ENCODE measurements around the gene KRTAP1-3.
"Not testable (repeated sequence)": the region's sequence is repeated elsewhere in the genome, so short reads cannot be mapped to it uniquely, and the experiment has no call there.

KRTAP1-3 gene

GRCh38 chr17:41009936-41010335 is 24.7 kb downstream of the KRTAP1-3 start:
- no peak for DNase-seq (ENCODE audit: low read depth)

GRCh38 chr17:41009301-41009760 is 25.3 kb downstream of the KRTAP1-3 start:
- DNase-seq (ENCODE audit: low read depth) = no peak

- DNase-seq (ENCODE audit: low read depth) = no peak
Measured at GRCh38 chr17:41008811-41009210, 25.9 kb downstream of the KRTAP1-3 start, which contains the start of gene KRTAP3-1. Gene KRTAP3-1 (minus strand): TSS chr17:41009128. CDS start chr17:41009074, 54 bp downstream.

- DNase-seq (ENCODE audit: low read depth) = no peak
Measured at GRCh38 chr17:41004397-41004796, 30.3 kb downstream of the KRTAP1-3 start.

- DNase-seq (ENCODE audit: low read depth) = no peak
Measured at GRCh38 chr17:41003926-41004325, 30.7 kb downstream of the KRTAP1-3 start.

- DNase-seq (ENCODE audit: low read depth) = no peak
Measured at GRCh38 chr17:41002814-41003213, 31.9 kb downstream of the KRTAP1-3 start.

GRCh38 chr17:41001795-41002194 is 32.9 kb downstream of the KRTAP1-3 start:
- DNase-seq (ENCODE audit: low read depth) = no peak

- DNase-seq (ENCODE audit: low read depth) = not testable (repeated sequence)
Measured at GRCh38 chr17:40999563-40999962, 35.1 kb downstream of the KRTAP1-3 start, which contains the start of gene KRTAP3-2. Gene KRTAP3-2 (minus strand): TSS chr17:40999906. CDS start chr17:40999853, 53 bp downstream.

GRCh38 chr17:40997361-40997760 is 37.3 kb downstream of the KRTAP1-3 start:
- DNase-seq (ENCODE audit: low read depth) = no peak

- no peak for DNase-seq (ENCODE audit: low read depth)
Measured at GRCh38 chr17:40996829-40997228, 37.8 kb downstream of the KRTAP1-3 start.

- no peak for DNase-seq (ENCODE audit: low read depth)
Measured at GRCh38 chr17:40995116-40995515, 39.6 kb downstream of the KRTAP1-3 start.

GRCh38 chr17:40993839-40994238 is 40.8 kb downstream of the KRTAP1-3 start, which contains the start of gene KRTAP3-3:
Gene KRTAP3-3 (minus strand): TSS chr17:40994164. CDS start chr17:40994097, 67 bp downstream.
- DNase-seq (ENCODE audit: low read depth) = no peak

- no peak for DNase-seq (ENCODE audit: low read depth)
Measured at GRCh38 chr17:40993084-40993483, 41.6 kb downstream of the KRTAP1-3 start.

- DNase-seq (ENCODE audit: low read depth) = no peak
Measured at GRCh38 chr17:40992666-40993065, 42.0 kb downstream of the KRTAP1-3 start.

- DNase-seq (ENCODE audit: low read depth) = no peak
Measured at GRCh38 chr17:40986920-40987319, 47.8 kb downstream of the KRTAP1-3 start.

- DNase-seq (ENCODE audit: low read depth) = no peak
Measured at GRCh38 chr17:40984226-40984625, 50.4 kb downstream of the KRTAP1-3 start, which contains the start of gene KRT40. Gene KRT40 (minus strand): TSS chr17:40984326. CDS start chr17:40984273, 53 bp downstream.
